WTC11 (cell line): Measurements from ENCODE around the gene ABCG4. TPM values are rescaled to one million over a fixed set of nuclear protein-coding genes. Genes with fewer than 3 reads are reported as not detected.

ENCODE experiments used
- ATAC-seq: fragments of 200-7000 bp; cut with Tn5 transposase; 2 replicates; pipeline ENCODE4 v1.10.0; 2021; ENCODE audit warnings: mild to moderate bottlenecking, moderate library complexity
- Bru-seq: library from RNA; stranded (reverse); fragments of 400-500 nt; gene quantifications from one replicate; lab custom pipeline; 2021; lab: Mats Ljungman, UMichigan
- CTCF ChIA-PET: fragments of 300-600 bp; sonication (Branson Sonifier 250); formaldehyde crosslinking; loops from one replicate; lab custom pipeline; 2021; ENCODE audit warnings: antibody characterized with exemption; lab: Charles Lee
- POLR2A ChIA-PET: fragments of 350-600 bp; sonication (Branson Sonifier 250); formaldehyde crosslinking; loops from one replicate; lab custom pipeline; 2021; ENCODE audit warnings: antibody characterized with exemption; lab: Charles Lee
- DNase-seq: peaks from one replicate; pipeline ENCODE4 v3.0.0; 2021; ENCODE audit warnings: low spot score
- H3K27ac Mint-ChIP-seq: 2 replicates; pipeline ENCODE4 v1.8.0; 2021; ENCODE audit warnings: mixed read lengths
- H3K27me3 Mint-ChIP-seq: 2 replicates; pipeline ENCODE4 v1.8.0; 2021; ENCODE audit warnings: low read depth, mild to moderate bottlenecking, moderate library complexity, mixed read lengths
- H3K36me3 Mint-ChIP-seq: 2 replicates; pipeline ENCODE4 v1.8.0; 2021; ENCODE audit warnings: mixed read lengths
- H3K4me1 Mint-ChIP-seq: 2 replicates; pipeline ENCODE4 v1.8.0; 2022; ENCODE audit warnings: mixed read lengths
- H3K4me3 Mint-ChIP-seq: 2 replicates; pipeline ENCODE4 v1.8.0; 2021; ENCODE audit warnings: mild to moderate bottlenecking, moderate library complexity, mixed read lengths
- H3K9me3 Mint-ChIP-seq: 2 replicates; pipeline ENCODE4 v1.8.0; 2021; ENCODE audit warnings: mixed read lengths
- EMX1 ChIP-seq: fragments of 250-450 bp; sonication (Bioruptor Pico); IDR thresholded peaks from 2 replicates; pipeline ENCODE4 v1.8.0; 2021; ENCODE audit warnings: mild to moderate bottlenecking
- FOXK1 ChIP-seq: sonication (generic); formaldehyde crosslinking; IDR thresholded peaks from 2 replicates; pipeline ENCODE4 v1.8.0; 2022; ENCODE audit warnings: mild to moderate bottlenecking, moderate library complexity, missing genetic modification reagents
- GTF2I ChIP-seq: fragments of 250-450 bp; sonication (Bioruptor Pico); conservative IDR thresholded peaks from 2 replicates; pipeline ENCODE4 v1.4.0; 2021; ENCODE audit warnings: mild to moderate bottlenecking
- KAT7 ChIP-seq: sonication (generic); formaldehyde crosslinking; IDR thresholded peaks from 2 replicates; pipeline ENCODE4 v1.8.1; 2023; ENCODE audit warnings: missing genetic modification reagents, mild to moderate bottlenecking, borderline replicate concordance
- NR1H2 ChIP-seq: sonication (generic); formaldehyde crosslinking; IDR thresholded peaks from 2 replicates; pipeline ENCODE4 v1.9.0; 2021; ENCODE audit warnings: mild to moderate bottlenecking, moderate library complexity, missing genetic modification reagents
- SMAD3 ChIP-seq: sonication (generic); formaldehyde crosslinking; IDR thresholded peaks from 2 replicates; pipeline ENCODE4 v1.8.0; 2022; ENCODE audit warnings: missing genetic modification reagents, mild to moderate bottlenecking, borderline replicate concordance
- SP1 ChIP-seq: sonication (generic); formaldehyde crosslinking; conservative IDR thresholded peaks from 2 replicates; pipeline ENCODE4 v1.8.1; 2022; ENCODE audit warnings: missing genetic modification reagents
- ZNF138 ChIP-seq: sonication (generic); formaldehyde crosslinking; conservative IDR thresholded peaks from 2 replicates; pipeline ENCODE4 v1.8.1; 2022; ENCODE audit warnings: mild to moderate bottlenecking, moderate library complexity, missing genetic modification reagents
- long read RNA-seq, 3 experiments: library from RNA in 1 of 3; library from capped mRNA in 1 of 3; library from polyadenylated mRNA in 1 of 3; unstranded in 2 of 3; stranded (forward) in 1 of 3; transcript quantifications; one replicate each; pipeline ENCODE4 v2.0.0, GENCODE V29; 2021
- total RNA-seq: library from RNA; stranded (reverse); gene quantifications from 3 replicates; pipeline ENCODE4 v1.2.3, GENCODE V29; 2021
- TF ChIP-seq, protein P1 (sequence below): sonication (generic); formaldehyde crosslinking; IDR thresholded peaks from 2 replicates; pipeline ENCODE4 v1.8.0; 2023; ENCODE audit warnings: mild to moderate bottlenecking, missing genetic modification reagents
- TF ChIP-seq, protein P2 (sequence below): sonication (generic); formaldehyde crosslinking; IDR thresholded peaks from 2 replicates; pipeline ENCODE4 v1.8.1; 2022; ENCODE audit warnings: mild to moderate bottlenecking, moderate library complexity, missing genetic modification reagents
- TF ChIP-seq, protein P3 (sequence below): fragments of 200-600 bp; IDR thresholded peaks from 2 replicates; pipeline ENCODE4 v1.8.0; 2022; ENCODE audit warnings: antibody characterized with exemption
- TF ChIP-seq, protein P4 (sequence below): sonication (generic); formaldehyde crosslinking; IDR thresholded peaks from 2 replicates; pipeline ENCODE4 v1.8.0; 2022; ENCODE audit warnings: mild to moderate bottlenecking, missing genetic modification reagents
- TF ChIP-seq, protein P5 (sequence below): sonication (generic); formaldehyde crosslinking; IDR thresholded peaks from 2 replicates; pipeline ENCODE4 v1.8.1; 2023; ENCODE audit warnings: mild to moderate bottlenecking, missing genetic modification reagents
- TF ChIP-seq, protein P6 (sequence below): fragments of 250-450 bp; sonication (Bioruptor Pico); IDR thresholded peaks from 2 replicates; pipeline ENCODE4 v1.9.0; 2021; ENCODE audit warnings: moderate library complexity, mild to moderate bottlenecking, inconsistent platforms, borderline replicate concordance
- TF ChIP-seq, protein P7 (sequence below): sonication (generic); formaldehyde crosslinking; IDR thresholded peaks from 2 replicates; pipeline ENCODE4 v1.8.1; 2023; ENCODE audit warnings: mild to moderate bottlenecking, missing genetic modification reagents, moderate library complexity

The ABCG4 gene
- total RNA-seq (1.9 to 4.4 TPM (median 2.1 TPM) in 3 replicates), Bru-seq, nascent RNA (percentile 34 among the genes with signal in this experiment)
- long read RNA-seq, experiment 1, partial matches to known transcripts: 0 of 7 reads
- long read RNA-seq, experiment 1, other reads (novel, unspliced or antisense): 4 of 7 reads
- long read RNA-seq, experiment 2, partial matches to known transcripts: 1 of 4 reads
- long read RNA-seq, experiment 2, other reads (novel, unspliced or antisense): 2 of 4 reads
- long read RNA-seq, experiment 3: 0 reads

DNA sequence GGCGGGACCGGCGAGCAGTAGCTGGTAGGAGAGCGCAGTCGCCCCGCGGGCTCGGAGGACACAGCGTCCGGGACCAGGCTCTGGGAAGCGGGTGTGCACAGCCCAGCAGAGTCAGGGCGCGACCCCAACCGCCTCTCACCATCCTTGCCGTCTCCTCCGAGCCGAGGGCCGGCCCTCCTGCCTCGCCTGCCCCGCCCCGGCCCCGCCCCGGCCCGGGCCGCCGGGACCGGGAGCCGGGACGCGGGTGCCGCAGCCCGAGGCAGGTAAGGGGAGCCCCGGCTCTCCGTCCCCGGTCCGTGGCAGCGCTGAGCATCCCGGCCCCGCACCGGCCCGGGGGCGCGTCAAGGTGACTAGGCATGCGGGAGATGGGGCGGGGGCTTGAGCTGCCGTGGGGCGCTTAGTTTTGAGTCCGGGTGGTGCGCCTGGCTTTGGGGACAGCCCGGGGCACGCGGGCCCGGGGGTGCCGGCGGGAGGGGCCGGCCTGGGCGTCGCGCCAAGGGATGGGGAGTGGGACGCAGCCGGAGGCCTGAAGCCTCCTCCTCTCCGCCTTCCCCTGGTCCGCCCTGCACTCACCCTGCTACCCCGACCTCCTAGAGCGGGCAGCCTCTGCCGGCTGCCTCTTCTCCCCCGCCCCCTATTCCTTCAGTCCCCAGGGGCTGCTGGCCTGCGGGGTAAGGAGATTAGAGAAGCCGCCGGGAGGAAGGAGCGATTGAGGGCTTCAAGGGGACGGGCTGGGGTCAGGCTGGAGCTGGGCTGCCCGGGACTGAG is at the start of gene ABCG4:
ABCG4 (plus strand) TSS at position 35 of the 768 bp plus-strand sequence. CDS start 914 bp downstream, outside the sequence.
- H3K36me3 Mint-ChIP-seq: no peaks in the 10 kb centered on the region
- POLR2A ChIA-PET: no interaction called here
- peaks cover 68% of the 10 kb centered on the region for H3K27me3 Mint-ChIP-seq
- H3K27ac Mint-ChIP-seq: no peak within 1 kb of the TSS
- peak; percentile 27 for ATAC-seq
- peaks cover 25% of the 10 kb centered on the region for H3K4me1 Mint-ChIP-seq
- peak; percentile 58 for DNase-seq
- TF ChIP-seq, protein P1, sequence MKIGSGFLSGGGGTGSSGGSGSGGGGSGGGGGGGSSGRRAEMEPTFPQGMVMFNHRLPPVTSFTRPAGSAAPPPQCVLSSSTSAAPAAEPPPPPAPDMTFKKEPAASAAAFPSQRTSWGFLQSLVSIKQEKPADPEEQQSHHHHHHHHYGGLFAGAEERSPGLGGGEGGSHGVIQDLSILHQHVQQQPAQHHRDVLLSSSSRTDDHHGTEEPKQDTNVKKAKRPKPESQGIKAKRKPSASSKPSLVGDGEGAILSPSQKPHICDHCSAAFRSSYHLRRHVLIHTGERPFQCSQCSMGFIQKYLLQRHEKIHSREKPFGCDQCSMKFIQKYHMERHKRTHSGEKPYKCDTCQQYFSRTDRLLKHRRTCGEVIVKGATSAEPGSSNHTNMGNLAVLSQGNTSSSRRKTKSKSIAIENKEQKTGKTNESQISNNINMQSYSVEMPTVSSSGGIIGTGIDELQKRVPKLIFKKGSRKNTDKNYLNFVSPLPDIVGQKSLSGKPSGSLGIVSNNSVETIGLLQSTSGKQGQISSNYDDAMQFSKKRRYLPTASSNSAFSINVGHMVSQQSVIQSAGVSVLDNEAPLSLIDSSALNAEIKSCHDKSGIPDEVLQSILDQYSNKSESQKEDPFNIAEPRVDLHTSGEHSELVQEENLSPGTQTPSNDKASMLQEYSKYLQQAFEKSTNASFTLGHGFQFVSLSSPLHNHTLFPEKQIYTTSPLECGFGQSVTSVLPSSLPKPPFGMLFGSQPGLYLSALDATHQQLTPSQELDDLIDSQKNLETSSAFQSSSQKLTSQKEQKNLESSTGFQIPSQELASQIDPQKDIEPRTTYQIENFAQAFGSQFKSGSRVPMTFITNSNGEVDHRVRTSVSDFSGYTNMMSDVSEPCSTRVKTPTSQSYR (CRISPR knock-in tag): no peak
- TF ChIP-seq, protein P2, sequence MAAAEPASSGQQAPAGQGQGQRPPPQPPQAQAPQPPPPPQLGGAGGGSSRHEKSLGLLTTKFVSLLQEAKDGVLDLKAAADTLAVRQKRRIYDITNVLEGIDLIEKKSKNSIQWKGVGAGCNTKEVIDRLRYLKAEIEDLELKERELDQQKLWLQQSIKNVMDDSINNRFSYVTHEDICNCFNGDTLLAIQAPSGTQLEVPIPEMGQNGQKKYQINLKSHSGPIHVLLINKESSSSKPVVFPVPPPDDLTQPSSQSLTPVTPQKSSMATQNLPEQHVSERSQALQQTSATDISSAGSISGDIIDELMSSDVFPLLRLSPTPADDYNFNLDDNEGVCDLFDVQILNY (CRISPR knock-in tag): 0 out of 2 replicates have a peak, but pooled peaks have one; percentile 7
- no peak for TF ChIP-seq NR1H2 (CRISPR knock-in tag)
- TF ChIP-seq EMX1 (CRISPR knock-in tag): no peak
- TF ChIP-seq, protein P3, sequence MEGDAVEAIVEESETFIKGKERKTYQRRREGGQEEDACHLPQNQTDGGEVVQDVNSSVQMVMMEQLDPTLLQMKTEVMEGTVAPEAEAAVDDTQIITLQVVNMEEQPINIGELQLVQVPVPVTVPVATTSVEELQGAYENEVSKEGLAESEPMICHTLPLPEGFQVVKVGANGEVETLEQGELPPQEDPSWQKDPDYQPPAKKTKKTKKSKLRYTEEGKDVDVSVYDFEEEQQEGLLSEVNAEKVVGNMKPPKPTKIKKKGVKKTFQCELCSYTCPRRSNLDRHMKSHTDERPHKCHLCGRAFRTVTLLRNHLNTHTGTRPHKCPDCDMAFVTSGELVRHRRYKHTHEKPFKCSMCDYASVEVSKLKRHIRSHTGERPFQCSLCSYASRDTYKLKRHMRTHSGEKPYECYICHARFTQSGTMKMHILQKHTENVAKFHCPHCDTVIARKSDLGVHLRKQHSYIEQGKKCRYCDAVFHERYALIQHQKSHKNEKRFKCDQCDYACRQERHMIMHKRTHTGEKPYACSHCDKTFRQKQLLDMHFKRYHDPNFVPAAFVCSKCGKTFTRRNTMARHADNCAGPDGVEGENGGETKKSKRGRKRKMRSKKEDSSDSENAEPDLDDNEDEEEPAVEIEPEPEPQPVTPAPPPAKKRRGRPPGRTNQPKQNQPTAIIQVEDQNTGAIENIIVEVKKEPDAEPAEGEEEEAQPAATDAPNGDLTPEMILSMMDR: no peak
- no peak for TF ChIP-seq SMAD3 (CRISPR knock-in tag)
- 0 out of 2 replicates have a peak, but pooled peaks have one; percentile 31 for TF ChIP-seq KAT7 (CRISPR knock-in tag)
- TF ChIP-seq SP1: 0 out of 2 replicates have a peak, but pooled peaks have one; percentile 18
- TF ChIP-seq, protein P4, sequence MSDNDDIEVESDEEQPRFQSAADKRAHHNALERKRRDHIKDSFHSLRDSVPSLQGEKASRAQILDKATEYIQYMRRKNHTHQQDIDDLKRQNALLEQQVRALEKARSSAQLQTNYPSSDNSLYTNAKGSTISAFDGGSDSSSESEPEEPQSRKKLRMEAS (CRISPR knock-in tag): 0 out of 2 replicates have a peak, but pooled peaks have one; percentile 38
- TF ChIP-seq, protein P5, sequence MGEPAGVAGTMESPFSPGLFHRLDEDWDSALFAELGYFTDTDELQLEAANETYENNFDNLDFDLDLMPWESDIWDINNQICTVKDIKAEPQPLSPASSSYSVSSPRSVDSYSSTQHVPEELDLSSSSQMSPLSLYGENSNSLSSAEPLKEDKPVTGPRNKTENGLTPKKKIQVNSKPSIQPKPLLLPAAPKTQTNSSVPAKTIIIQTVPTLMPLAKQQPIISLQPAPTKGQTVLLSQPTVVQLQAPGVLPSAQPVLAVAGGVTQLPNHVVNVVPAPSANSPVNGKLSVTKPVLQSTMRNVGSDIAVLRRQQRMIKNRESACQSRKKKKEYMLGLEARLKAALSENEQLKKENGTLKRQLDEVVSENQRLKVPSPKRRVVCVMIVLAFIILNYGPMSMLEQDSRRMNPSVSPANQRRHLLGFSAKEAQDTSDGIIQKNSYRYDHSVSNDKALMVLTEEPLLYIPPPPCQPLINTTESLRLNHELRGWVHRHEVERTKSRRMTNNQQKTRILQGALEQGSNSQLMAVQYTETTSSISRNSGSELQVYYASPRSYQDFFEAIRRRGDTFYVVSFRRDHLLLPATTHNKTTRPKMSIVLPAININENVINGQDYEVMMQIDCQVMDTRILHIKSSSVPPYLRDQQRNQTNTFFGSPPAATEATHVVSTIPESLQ (CRISPR knock-in tag): no peak
- TF ChIP-seq, protein P6, sequence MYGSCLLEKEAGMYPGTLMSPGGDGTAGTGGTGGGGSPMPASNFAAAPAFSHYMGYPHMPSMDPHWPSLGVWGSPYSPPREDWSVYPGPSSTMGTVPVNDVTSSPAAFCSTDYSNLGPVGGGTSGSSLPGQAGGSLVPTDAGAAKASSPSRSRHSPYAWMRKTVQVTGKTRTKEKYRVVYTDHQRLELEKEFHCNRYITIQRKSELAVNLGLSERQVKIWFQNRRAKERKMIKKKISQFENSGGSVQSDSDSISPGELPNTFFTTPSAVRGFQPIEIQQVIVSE (CRISPR knock-in tag): no peak
- no peak for TF ChIP-seq GTF2I (CRISPR knock-in tag)
- TF ChIP-seq, protein P7, sequence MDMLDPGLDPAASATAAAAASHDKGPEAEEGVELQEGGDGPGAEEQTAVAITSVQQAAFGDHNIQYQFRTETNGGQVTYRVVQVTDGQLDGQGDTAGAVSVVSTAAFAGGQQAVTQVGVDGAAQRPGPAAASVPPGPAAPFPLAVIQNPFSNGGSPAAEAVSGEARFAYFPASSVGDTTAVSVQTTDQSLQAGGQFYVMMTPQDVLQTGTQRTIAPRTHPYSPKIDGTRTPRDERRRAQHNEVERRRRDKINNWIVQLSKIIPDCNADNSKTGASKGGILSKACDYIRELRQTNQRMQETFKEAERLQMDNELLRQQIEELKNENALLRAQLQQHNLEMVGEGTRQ (CRISPR knock-in tag): 0 out of 2 replicates have a peak, but pooled peaks have one; percentile 12
- no peak for TF ChIP-seq ZNF138 (CRISPR knock-in tag)
- TF ChIP-seq FOXK1 (CRISPR knock-in tag): 0 out of 2 replicates have a peak, but pooled peaks have one; percentile 33
- TF ChIP-seq, all 79 proteins: peak for 6
- Mint-ChIP-seq H3K4me3 (peak within 1 kb of the TSS; percentile 77), H3K9me3 (no peaks in the 10 kb centered on the region)
- CTCF ChIA-PET: interaction anchor here (0.6 to 2.7 kb wide), 11 partner anchors 20 to 326 kb away, joined by 3 to 12 read pairs (median 5); partner anchors contain the start of genes CBL and DPAGT1
